Measurements from ENCODE around the gene CRMP1.

CRMP1 gene

DNA sequence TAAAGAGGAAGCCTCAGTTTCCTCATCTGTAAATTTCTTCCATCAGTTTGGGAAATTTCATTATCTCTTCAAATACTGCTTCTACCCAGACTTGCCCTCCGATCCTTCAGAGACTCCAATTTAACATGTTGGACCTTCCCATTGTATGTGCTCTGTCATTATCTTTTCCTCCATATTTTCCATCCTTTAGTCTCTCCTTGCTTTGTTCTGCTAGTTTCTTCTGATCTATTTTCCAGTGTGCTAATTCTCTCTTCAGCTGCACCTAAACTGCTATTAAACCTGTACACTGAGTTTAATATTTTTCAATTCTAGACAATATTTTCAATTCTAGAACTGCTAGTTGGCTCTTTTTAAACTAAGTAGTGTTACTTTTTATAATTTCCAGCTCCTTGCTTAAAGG is 116.4 kb downstream of the CRMP1 start:
- TF ChIP-seq SIN3A (IDR thresholded peaks at IDR 0.05; ENCODE audit: borderline replicate concordance, insufficient read depth, low read length) (no peak), POLR2AphosphoS5 (IDR thresholded peaks at IDR 0.05; ENCODE audit: low read depth, low read length) (no peak), FOXP2 (optimal IDR thresholded peaks at IDR 0.05; ENCODE audit: borderline replicate concordance, extremely low read depth, extremely low read length, insufficient read depth) (no peak), TAF1 (IDR thresholded peaks at IDR 0.05; ENCODE audit: borderline replicate concordance, insufficient read depth, low read length) (no peak)
- TF ChIP-seq, protein P1, sequence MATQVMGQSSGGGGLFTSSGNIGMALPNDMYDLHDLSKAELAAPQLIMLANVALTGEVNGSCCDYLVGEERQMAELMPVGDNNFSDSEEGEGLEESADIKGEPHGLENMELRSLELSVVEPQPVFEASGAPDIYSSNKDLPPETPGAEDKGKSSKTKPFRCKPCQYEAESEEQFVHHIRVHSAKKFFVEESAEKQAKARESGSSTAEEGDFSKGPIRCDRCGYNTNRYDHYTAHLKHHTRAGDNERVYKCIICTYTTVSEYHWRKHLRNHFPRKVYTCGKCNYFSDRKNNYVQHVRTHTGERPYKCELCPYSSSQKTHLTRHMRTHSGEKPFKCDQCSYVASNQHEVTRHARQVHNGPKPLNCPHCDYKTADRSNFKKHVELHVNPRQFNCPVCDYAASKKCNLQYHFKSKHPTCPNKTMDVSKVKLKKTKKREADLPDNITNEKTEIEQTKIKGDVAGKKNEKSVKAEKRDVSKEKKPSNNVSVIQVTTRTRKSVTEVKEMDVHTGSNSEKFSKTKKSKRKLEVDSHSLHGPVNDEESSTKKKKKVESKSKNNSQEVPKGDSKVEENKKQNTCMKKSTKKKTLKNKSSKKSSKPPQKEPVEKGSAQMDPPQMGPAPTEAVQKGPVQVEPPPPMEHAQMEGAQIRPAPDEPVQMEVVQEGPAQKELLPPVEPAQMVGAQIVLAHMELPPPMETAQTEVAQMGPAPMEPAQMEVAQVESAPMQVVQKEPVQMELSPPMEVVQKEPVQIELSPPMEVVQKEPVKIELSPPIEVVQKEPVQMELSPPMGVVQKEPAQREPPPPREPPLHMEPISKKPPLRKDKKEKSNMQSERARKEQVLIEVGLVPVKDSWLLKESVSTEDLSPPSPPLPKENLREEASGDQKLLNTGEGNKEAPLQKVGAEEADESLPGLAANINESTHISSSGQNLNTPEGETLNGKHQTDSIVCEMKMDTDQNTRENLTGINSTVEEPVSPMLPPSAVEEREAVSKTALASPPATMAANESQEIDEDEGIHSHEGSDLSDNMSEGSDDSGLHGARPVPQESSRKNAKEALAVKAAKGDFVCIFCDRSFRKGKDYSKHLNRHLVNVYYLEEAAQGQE (IDR thresholded peaks at IDR 0.05; ENCODE audit: insufficient read depth in 1 of 2, low read depth in 2 of 2, low read length in 2 of 2): no peak

DNA sequence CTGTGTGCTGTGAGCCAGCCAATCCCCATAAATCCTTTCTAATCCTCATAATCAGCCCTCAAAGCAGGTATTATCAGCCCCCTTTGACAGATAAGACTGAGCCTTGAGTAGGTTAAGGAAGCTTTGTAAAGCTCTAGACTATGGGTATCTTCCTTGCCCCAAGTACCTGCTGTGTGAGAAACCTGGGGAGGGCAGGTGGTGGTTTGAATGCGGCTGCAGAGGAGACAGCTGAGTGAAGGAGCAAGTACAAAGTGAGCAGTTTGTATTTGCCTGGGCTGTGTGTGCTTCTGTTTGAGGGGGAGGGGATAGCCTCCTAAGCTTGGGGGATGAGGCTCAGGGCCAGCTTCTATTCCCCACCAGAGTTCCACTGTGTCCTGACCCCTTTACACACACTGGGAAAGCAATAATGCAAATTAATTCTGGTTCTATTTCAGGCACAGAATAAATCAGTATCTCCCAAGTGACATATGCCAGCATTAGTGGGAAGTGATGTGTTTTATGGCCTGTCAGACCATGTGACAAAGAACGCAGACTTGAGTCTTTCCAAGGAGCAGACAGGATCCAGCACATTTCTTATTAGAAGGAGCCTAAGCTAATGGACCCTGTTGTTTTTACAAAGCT is 118.4 kb downstream of the CRMP1 start:
- no peak for TF ChIP-seq SIN3A (IDR thresholded peaks at IDR 0.05; ENCODE audit: borderline replicate concordance, insufficient read depth, low read length)

DNA sequence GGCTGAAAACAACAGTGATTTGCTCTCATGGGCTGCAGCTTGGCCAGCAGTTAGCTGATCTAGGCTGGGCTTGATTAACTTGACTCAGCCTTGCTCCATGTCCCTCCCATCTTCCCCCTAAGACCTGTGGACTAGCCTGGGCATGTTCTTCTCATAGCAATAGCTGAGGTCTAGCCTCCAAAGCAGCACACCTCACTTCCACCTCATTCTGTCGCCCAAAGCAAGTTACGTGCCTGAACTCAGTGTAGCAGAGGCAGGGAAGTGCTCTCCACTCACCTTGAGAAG is 119.7 kb downstream of the CRMP1 start:
- TF ChIP-seq TAF1 (IDR thresholded peaks at IDR 0.05; ENCODE audit: borderline replicate concordance, insufficient read depth, low read length) (no peak), SIN3A (IDR thresholded peaks at IDR 0.05; ENCODE audit: borderline replicate concordance, insufficient read depth, low read length) (no peak), POLR2AphosphoS5 (IDR thresholded peaks at IDR 0.05; ENCODE audit: low read depth, low read length) (no peak), FOXP2 (optimal IDR thresholded peaks at IDR 0.05; ENCODE audit: borderline replicate concordance, extremely low read depth, extremely low read length, insufficient read depth) (no peak)
- TF ChIP-seq, protein P1 (IDR thresholded peaks at IDR 0.05; ENCODE audit: insufficient read depth in 1 of 2, low read depth in 2 of 2, low read length in 2 of 2): no peak

DNA sequence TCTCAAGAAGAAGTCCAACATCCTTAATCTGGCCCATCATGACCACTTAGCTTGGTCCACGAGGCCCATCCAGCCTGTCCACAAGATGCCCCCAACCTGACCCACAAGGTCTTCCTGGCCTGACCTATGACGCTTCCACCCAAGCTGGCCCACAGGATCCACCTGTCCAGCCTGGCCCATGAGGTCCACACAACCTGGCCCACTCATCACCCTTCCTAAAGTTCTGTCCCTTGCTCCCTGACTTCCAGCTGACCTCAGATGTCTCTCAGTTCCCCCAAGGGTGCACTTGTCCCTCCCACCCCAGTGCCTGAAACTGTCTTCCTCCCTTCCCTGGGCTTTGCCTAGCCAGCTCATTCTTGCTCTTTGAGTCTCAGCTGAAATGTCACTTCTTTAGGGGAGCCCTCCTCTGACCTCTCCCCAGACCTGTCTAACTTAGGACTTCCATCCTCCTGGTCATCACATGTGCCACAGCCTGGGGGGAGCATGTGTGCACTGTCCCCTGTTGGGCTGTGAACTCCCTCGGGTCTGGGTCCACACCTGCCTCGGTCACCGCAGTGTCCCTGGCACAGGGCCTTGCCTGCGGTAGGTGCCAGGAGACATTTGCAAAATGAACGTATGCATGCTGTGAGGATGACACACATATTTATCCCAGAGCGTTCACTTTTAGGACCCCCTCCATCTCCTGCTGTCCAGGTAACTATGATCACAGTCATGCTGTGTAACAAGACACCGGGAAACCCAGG is 120.2 kb downstream of the CRMP1 start:
- TF ChIP-seq, protein P1 (IDR thresholded peaks at IDR 0.05; ENCODE audit: insufficient read depth in 1 of 2, low read depth in 2 of 2, low read length in 2 of 2): no peak
- no peak for TF ChIP-seq TAF1 (IDR thresholded peaks at IDR 0.05; ENCODE audit: borderline replicate concordance, insufficient read depth, low read length)
- TF ChIP-seq FOXP2 (optimal IDR thresholded peaks at IDR 0.05; ENCODE audit: borderline replicate concordance, extremely low read depth, extremely low read length, insufficient read depth): no peak
- no peak for TF ChIP-seq SIN3A (IDR thresholded peaks at IDR 0.05; ENCODE audit: borderline replicate concordance, insufficient read depth, low read length)
- TF ChIP-seq POLR2AphosphoS5 (IDR thresholded peaks at IDR 0.05; ENCODE audit: low read depth, low read length): no peak
